Nephron (organoid): ENCODE measurements around the gene CCDC3.

Source experiments
- H3K27ac Mint-ChIP-seq, 3 experiments: 2 replicates each; pipeline ENCODE4 v1.8.0; 2020; ENCODE audit warnings: mixed read lengths in 3 of 3, mild to moderate bottlenecking in 2 of 3, moderate library complexity in 1 of 3
- H3K27me3 Mint-ChIP-seq: 2 replicates; pipeline ENCODE4 v1.8.0; 2021; ENCODE audit warnings: low read depth, mild to moderate bottlenecking, moderate library complexity, mixed read lengths
- H3K36me3 Mint-ChIP-seq: 2 replicates; pipeline ENCODE4 v1.8.0; 2020; ENCODE audit warnings: low read depth, mixed read lengths
- H3K4me1 Mint-ChIP-seq: 2 replicates; pipeline ENCODE4 v1.8.0; 2020; ENCODE audit warnings: mixed read lengths
- H3K4me3 Mint-ChIP-seq, 3 experiments: 2 replicates each; pipeline ENCODE4 v1.8.0; 2020; ENCODE audit warnings: mild to moderate bottlenecking in 3 of 3, mixed read lengths in 3 of 3, moderate library complexity in 2 of 3
- H3K9me3 Mint-ChIP-seq: 2 replicates; pipeline ENCODE4 v1.8.0; 2020; ENCODE audit warnings: mixed read lengths
- CTCF ChIP-seq, 3 experiments: fragments of 200-600 bp; sonication (generic); IDR thresholded peaks; one replicate each; pipeline ENCODE4 v1.5.0; 2021; ENCODE audit warnings: antibody characterized with exemption in 3 of 3; ENCODE audit not compliant: unreplicated experiment in 3 of 3

The CCDC3 gene

DNA sequence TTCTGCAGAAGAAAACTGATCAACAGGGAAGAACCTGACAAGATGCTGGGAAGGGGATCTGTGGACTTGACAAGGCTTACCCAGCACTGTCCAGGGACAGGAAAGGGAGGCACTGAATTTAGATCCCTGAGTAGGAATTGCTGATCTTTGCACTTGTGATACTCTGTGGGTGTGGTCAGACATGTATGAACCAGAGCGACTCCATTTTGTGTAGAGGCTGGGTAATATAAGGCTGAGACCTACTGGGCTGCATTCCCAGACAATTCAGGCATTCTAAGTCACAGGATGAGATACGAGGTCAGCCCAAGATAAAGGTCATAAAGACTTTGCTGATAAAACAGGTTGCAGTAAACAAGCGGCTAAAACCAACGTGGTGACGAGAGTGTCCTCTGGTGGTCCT is 60.7 kb downstream of the CCDC3 start:
- no peak overlapping the region for H3K4me3 Mint-ChIP-seq
- no peaks in the 10 kb centered on the region for H3K27me3 Mint-ChIP-seq
- no peaks in the 10 kb centered on the region for H3K9me3 Mint-ChIP-seq
- no peak for TF ChIP-seq CTCF (IDR thresholded peaks at IDR 0.05; ENCODE audit: unreplicated experiment in 3 of 3)
- no peaks in the 10 kb centered on the region for H3K36me3 Mint-ChIP-seq
- peaks cover 2% of the 10 kb centered on the region for H3K4me1 Mint-ChIP-seq
- no peak overlapping the region for H3K27ac Mint-ChIP-seq

DNA sequence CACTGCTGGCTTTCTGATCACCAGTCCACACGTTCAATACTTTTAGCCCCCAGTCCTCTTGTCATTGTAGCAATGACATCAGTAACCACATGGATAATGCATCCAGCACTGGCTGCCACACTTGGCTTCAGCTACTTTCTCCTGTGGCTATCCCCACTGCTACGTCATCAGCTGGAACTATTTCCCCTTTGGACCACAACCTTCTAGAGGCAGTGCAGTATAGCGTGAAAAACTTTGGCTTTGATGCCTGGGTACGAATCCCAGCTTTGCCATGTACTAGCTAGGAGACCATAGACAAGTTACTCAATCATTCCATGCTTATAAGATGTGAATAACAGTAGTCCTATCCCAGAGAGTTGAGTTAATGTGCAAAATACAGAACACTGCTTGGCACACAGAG is 63.2 kb downstream of the CCDC3 start:
- Mint-ChIP-seq H3K4me3 (no peak overlapping the region), H3K9me3 (peaks cover 7% of the 10 kb centered on the region), H3K27me3 (no peaks in the 10 kb centered on the region), H3K27ac (no peak overlapping the region), H3K4me1 (no peaks in the 10 kb centered on the region), H3K36me3 (peaks cover 4% of the 10 kb centered on the region)
- no peak for TF ChIP-seq CTCF (IDR thresholded peaks at IDR 0.05; ENCODE audit: unreplicated experiment in 3 of 3)

- TF ChIP-seq CTCF (IDR thresholded peaks at IDR 0.05; ENCODE audit: unreplicated experiment in 3 of 3), result no peak
- Mint-ChIP-seq H3K4me3 (no peak overlapping the region), H3K27ac (no peak overlapping the region), H3K27me3 (no peaks in the 10 kb centered on the region), H3K36me3 (peaks cover 4% of the 10 kb centered on the region), H3K9me3 (peaks cover 12% of the 10 kb centered on the region), H3K4me1 (no peaks in the 10 kb centered on the region)
Measured at GRCh38 chr10:12937527-12937926, 64.0 kb downstream of the CCDC3 start.

GRCh38 chr10:12934777-12935176 is 66.7 kb downstream of the CCDC3 start:
- Mint-ChIP-seq H3K4me1 (no peaks in the 10 kb centered on the region), H3K4me3 (no peak overlapping the region), H3K27ac (no peak overlapping the region), H3K36me3 (peaks cover 4% of the 10 kb centered on the region), H3K9me3 (peaks cover 12% of the 10 kb centered on the region), H3K27me3 (no peaks in the 10 kb centered on the region)
- no peak for TF ChIP-seq CTCF (IDR thresholded peaks at IDR 0.05; ENCODE audit: unreplicated experiment in 3 of 3)

DNA sequence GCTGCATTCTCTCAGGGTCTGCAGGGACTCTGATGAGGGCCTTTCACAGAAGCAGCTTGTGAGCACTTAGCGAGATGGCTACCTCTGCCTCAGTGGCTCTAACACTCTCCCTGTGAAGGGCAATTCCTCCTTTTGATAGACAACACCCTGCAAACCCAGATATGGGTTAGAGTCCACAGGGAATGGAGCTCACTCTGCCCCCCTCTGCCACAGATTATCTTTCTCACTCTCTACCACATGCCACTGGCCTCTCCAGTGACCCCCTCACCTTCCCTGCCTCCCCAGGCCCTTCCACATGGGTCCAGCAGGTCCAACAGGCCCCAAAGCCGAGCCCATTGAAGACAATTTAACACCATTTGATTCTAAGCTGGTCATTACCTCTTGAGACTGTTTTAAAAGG is 72.1 kb downstream of the CCDC3 start:
- no peak for TF ChIP-seq CTCF (IDR thresholded peaks at IDR 0.05; ENCODE audit: unreplicated experiment in 3 of 3)
- H3K36me3 Mint-ChIP-seq, result peaks cover 4% of the 10 kb centered on the region
- no peak overlapping the region for H3K27ac Mint-ChIP-seq
- H3K9me3 Mint-ChIP-seq, result peaks cover 30% of the 10 kb centered on the region
- H3K27me3 Mint-ChIP-seq, result peaks cover 5% of the 10 kb centered on the region
- no peaks in the 10 kb centered on the region for H3K4me1 Mint-ChIP-seq
- H3K4me3 Mint-ChIP-seq, result no peak overlapping the region

DNA sequence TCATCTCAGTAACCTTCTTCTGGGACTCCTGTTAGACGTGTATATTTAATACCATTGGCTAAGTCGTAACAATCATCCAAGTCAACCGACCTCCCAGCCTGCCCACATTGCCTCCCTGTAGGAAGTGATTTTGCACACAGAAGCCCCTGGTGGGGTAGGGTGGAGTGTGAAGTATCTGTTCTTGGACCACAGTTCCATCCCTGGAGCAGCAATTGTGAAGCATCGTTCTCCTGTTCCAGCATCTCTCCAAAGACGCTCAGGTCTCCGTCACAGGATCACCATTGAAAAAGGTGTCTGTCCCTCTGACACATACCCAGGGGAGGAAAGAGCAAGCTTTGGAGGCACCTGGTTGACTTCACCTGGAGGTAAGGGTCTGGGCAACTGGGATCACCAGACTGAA is 72.9 kb downstream of the CCDC3 start:
- no peak overlapping the region for H3K4me3 Mint-ChIP-seq
- H3K4me1 Mint-ChIP-seq, result no peaks in the 10 kb centered on the region
- H3K27ac Mint-ChIP-seq, result no peak overlapping the region
- TF ChIP-seq CTCF (IDR thresholded peaks at IDR 0.05; ENCODE audit: unreplicated experiment in 3 of 3), result no peak
- peaks cover 25% of the 10 kb centered on the region for H3K9me3 Mint-ChIP-seq
- peaks cover 5% of the 10 kb centered on the region for H3K27me3 Mint-ChIP-seq
- H3K36me3 Mint-ChIP-seq, result no peaks in the 10 kb centered on the region
